Osteoblast (primary cell): ENCODE data around the gene PTPN7. TPM values are rescaled to one million over a fixed set of nuclear protein-coding genes. Genes with fewer than 3 reads are reported as not detected.

ENCODE experiments used
- DNase-seq: peaks from one replicate; pipeline ENCODE4 v3.0.0; 2011; ENCODE audit warnings: low spot score, mixed read lengths; ENCODE audit not compliant: insufficient read length; ENCODE audit errors: missing footprints
- H2AFZ ChIP-seq: 2 replicates; pipeline ENCODE4 v1.6.0; 2011; ENCODE audit warnings: mild to moderate bottlenecking, low read length
- H3K27ac ChIP-seq: 2 replicates; pipeline ENCODE4 v1.5.1; 2011; ENCODE audit warnings: mild to moderate bottlenecking, low read depth, low read length, moderate library complexity
- H3K27me3 ChIP-seq: 2 replicates; pipeline ENCODE4 v1.6.0; 2012; ENCODE audit warnings: mild to moderate bottlenecking, control low read depth, inconsistent platforms, low read length, moderate library complexity; ENCODE audit not compliant: insufficient read depth
- H3K36me3 ChIP-seq: 2 replicates; pipeline ENCODE4 v1.5.1; 2011; ENCODE audit warnings: mild to moderate bottlenecking, low read length, control low read depth, moderate library complexity; ENCODE audit not compliant: insufficient read depth
- H3K4me1 ChIP-seq: 2 replicates; pipeline ENCODE4 v1.5.1; 2011; ENCODE audit warnings: mild to moderate bottlenecking, low read length, control low read depth, moderate library complexity; ENCODE audit not compliant: insufficient read depth
- H3K4me2 ChIP-seq: 2 replicates; pipeline ENCODE4 v1.6.0; 2011; ENCODE audit warnings: mild to moderate bottlenecking, low read length; ENCODE audit not compliant: insufficient read depth
- H3K4me3 ChIP-seq: fragments of 200-600 bp; sonication (generic); 3 replicates; pipeline ENCODE4 v1.5.1; 2012; ENCODE audit warnings: mild to moderate bottlenecking, low read length, inconsistent platforms; ENCODE audit not compliant: insufficient read depth
- H3K79me2 ChIP-seq: 2 replicates; pipeline ENCODE4 v1.6.0; 2012; ENCODE audit warnings: mild to moderate bottlenecking, low read length, control low read depth, inconsistent platforms; ENCODE audit not compliant: insufficient read depth
- H3K9me3 ChIP-seq: 2 replicates; pipeline ENCODE4 v1.5.1; 2011; ENCODE audit warnings: low read depth, low read length, control low read depth
- H4K20me1 ChIP-seq: 2 replicates; pipeline ENCODE4 v1.6.0; 2012; ENCODE audit warnings: mild to moderate bottlenecking, low read length, control low read depth; ENCODE audit not compliant: insufficient read depth
- total RNA-seq: library from RNA; depleted of rRNA; stranded (reverse); fragments of >200 nt; gene quantifications from 2 replicates; pipeline ENCODE4 v1.2.3, GENCODE V29; 2012
- TF ChIP-seq, protein P1 (sequence below): IDR thresholded peaks from 2 replicates; pipeline ENCODE4 v1.5.1; 2011; ENCODE audit warnings: mild to moderate bottlenecking, low read depth, low read length, moderate library complexity; ENCODE audit errors: extremely low read depth

Gene PTPN7
- total RNA-seq, 1 donor: not detected

DNA sequence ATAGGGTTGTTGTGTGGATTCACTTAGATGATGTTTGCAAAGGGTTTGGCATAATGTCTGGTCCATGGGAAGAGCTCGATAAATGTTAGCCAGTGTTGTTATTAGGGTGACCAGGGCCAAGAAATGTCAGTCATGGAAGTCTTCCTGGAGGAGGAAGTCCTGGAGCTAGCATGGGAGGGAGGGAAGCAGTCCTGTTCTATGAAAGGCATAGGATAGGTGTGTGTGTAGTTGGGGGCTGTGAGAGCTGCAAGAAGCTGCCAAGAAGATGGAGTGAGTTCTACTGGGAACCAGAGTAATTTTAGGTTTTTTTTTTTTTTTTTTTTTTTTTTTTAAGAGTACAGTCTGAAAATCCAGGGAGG is 37.9 kb upstream of the PTPN7 start:
- Histone ChIP-seq H3K79me2 (no peaks in the 10 kb centered on the region), H3K27me3 (peaks cover 48% of the 10 kb centered on the region), H4K20me1 (no peaks in the 10 kb centered on the region), H2AFZ (no peak overlapping the region), H3K9me3 (no peaks in the 10 kb centered on the region), H3K4me1 (no peaks in the 10 kb centered on the region), H3K4me2 (no peak overlapping the region), H3K36me3 (no peaks in the 10 kb centered on the region), H3K4me3 (no peak overlapping the region), H3K27ac (no peak overlapping the region)
- no peak for DNase-seq
- TF ChIP-seq, protein P1, sequence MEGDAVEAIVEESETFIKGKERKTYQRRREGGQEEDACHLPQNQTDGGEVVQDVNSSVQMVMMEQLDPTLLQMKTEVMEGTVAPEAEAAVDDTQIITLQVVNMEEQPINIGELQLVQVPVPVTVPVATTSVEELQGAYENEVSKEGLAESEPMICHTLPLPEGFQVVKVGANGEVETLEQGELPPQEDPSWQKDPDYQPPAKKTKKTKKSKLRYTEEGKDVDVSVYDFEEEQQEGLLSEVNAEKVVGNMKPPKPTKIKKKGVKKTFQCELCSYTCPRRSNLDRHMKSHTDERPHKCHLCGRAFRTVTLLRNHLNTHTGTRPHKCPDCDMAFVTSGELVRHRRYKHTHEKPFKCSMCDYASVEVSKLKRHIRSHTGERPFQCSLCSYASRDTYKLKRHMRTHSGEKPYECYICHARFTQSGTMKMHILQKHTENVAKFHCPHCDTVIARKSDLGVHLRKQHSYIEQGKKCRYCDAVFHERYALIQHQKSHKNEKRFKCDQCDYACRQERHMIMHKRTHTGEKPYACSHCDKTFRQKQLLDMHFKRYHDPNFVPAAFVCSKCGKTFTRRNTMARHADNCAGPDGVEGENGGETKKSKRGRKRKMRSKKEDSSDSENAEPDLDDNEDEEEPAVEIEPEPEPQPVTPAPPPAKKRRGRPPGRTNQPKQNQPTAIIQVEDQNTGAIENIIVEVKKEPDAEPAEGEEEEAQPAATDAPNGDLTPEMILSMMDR: no peak

DNA sequence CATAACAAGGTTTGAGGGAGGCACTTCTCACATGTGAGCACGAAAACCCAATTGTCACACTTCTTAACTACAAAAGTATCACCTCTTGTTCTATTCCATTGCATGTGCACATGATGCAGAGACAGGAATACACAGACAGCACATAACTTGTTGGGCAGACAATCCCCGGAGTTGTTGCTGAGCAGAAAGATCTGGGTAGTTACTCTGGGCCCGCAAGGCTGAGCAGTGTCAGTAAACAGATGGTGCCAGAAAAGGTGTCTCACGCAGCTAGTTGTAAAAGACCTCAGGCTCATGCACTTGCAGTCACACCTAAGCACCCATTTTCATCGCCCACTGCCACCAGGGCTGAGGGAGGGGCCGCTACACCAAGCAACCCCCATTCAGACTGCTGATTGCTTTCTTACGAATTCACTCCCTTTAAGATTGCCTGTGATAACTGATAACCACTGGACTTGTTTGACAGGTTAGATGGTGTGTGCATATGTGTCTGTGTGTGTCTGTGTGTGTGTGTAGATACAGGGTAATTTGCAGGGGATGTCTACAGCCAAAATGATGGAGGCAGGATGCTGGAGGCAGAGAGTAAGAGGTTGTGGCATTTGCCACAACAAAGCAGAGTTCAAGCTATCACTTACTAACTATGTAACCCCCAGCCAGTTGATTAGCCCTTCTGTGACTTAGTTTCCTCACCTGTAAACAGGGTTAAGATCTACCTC is 37.4 kb upstream of the PTPN7 start:
- H3K79me2 ChIP-seq: no peaks in the 10 kb centered on the region
- H3K27ac ChIP-seq: no peak overlapping the region
- no peaks in the 10 kb centered on the region for H3K9me3 ChIP-seq
- no peaks in the 10 kb centered on the region for H4K20me1 ChIP-seq
- peaks cover 54% of the 10 kb centered on the region for H3K27me3 ChIP-seq
- no peak overlapping the region for H2AFZ ChIP-seq
- no peak for DNase-seq
- no peaks in the 10 kb centered on the region for H3K36me3 ChIP-seq
- H3K4me1 ChIP-seq: no peaks in the 10 kb centered on the region
- H3K4me2 ChIP-seq: no peak overlapping the region
- no peak overlapping the region for H3K4me3 ChIP-seq
- TF ChIP-seq, protein P1: no peak

DNA sequence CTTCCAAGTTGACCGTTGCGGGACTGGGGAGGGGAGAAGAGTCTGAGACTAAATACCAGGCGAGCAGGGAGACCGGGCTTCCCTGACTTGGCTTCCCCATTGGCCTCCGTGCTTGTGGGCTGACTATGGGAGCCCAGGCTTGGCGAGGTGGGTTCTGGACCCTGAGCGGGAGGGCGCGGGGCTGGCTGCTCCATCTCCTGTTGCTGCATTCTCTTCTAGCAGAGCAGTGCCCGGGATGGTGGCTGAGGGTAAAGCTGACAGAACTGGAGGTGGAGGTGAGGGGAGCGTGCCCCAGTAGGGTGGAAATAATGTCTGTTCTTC is 33.9 kb upstream of the PTPN7 start:
- no peaks in the 10 kb centered on the region for H4K20me1 ChIP-seq
- H3K79me2 ChIP-seq: no peaks in the 10 kb centered on the region
- no peaks in the 10 kb centered on the region for H3K9me3 ChIP-seq
- H3K27me3 ChIP-seq: peaks cover 44% of the 10 kb centered on the region
- no peaks in the 10 kb centered on the region for H3K4me1 ChIP-seq
- H2AFZ ChIP-seq: no peak overlapping the region
- TF ChIP-seq, protein P1: no peak
- H3K4me3 ChIP-seq: no peak overlapping the region
- H3K36me3 ChIP-seq: no peaks in the 10 kb centered on the region
- H3K27ac ChIP-seq: no peak overlapping the region
- no peak for DNase-seq
- no peak overlapping the region for H3K4me2 ChIP-seq

DNA sequence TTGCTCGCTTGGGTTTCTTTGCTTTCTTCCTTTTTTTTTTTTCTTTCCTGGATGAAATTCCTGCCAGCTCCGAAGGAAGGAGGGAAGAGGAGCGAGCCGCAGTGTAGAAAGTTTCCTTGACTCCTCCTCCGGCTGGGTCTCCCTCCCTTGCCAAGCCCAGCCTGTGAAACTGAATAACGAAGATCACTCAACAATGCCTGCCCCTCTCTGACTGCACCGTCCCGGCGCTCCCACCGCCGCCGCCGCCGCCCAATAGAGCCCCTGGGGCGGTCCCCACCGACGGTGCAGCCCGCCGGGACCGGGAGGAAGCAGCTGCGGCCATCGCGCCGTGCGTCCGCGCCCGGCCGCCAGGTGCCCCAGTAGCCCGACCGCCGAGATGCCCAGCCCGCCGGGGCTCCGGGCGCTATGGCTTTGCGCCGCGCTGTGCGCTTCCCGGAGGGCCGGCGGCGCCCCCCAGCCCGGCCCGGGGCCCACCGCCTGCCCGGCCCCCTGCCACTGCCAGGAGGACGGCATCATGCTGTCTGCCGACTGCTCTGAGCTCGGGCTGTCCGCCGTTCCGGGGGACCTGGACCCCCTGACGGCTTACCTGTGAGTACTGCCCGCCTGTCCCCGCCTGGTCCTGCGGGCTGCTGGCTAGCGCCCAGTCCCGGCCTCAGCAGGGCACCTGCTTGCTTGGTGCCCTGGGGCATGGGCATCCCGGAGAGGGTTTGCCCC is 33.4 kb upstream of the PTPN7 start, which contains the start of gene LGR6:
Gene LGR6 (plus strand): TSS at position 186 of the 714 bp plus-strand sequence. CDS start 191 bp downstream, at position 377.
- no peak within 1 kb of the TSS for H3K4me2 ChIP-seq
- peaks cover 41% of the 10 kb centered on the region for H3K27me3 ChIP-seq
- no peaks in the 10 kb centered on the region for H3K79me2 ChIP-seq
- H4K20me1 ChIP-seq: no peaks in the 10 kb centered on the region
- H3K9me3 ChIP-seq: no peaks in the 10 kb centered on the region
- no peak for DNase-seq
- H3K36me3 ChIP-seq: no peaks in the 10 kb centered on the region
- no peak within 1 kb of the TSS for H3K27ac ChIP-seq
- H3K4me3 ChIP-seq: no peak within 1 kb of the TSS
- no peaks in the 10 kb centered on the region for H3K4me1 ChIP-seq
- TF ChIP-seq, protein P1: no peak
- no peak within 1 kb of the TSS for H2AFZ ChIP-seq
